Caco-2 (cell line): ENCODE results near the gene CSH1. TPM values are rescaled to one million over a fixed set of nuclear protein-coding genes. Genes with fewer than 3 reads are reported as not detected.
"Not testable (repeated sequence)": the region's sequence is repeated elsewhere in the genome, so short reads cannot be mapped to it uniquely, and the experiment has no call there.

Experiments used
- BruUV-seq: library from RNA; stranded (reverse); fragments of 400-500 nt; replicated peaks from 2 replicates; lab custom pipeline; 2021; lab: Mats Ljungman, UMichigan
- CTCF ChIA-PET: fragments of 300-600 bp; sonication (Branson Sonifier 250); formaldehyde crosslinking; loops from one replicate; lab custom pipeline; 2022; ENCODE audit warnings: antibody characterized with exemption; lab: Charles Lee
- POLR2A ChIA-PET: fragments of 300-600 bp; sonication (Branson Sonifier 250); formaldehyde crosslinking; loops from one replicate; lab custom pipeline; 2022; ENCODE audit warnings: antibody characterized with exemption; lab: Charles Lee
- DNase-seq, 2 experiments: peaks; one replicate each; pipeline versions ENCODE4 v3.0.0 to v3.0.0-alpha.2; 2020 to 2022
- H3K27me3 ChIP-seq: replicated peaks from 2 replicates; pipeline ENCODE4 v1.6.0; 2011; ENCODE audit warnings: low read length; ENCODE audit not compliant: control insufficient read depth, insufficient read depth
- H3K36me3 ChIP-seq: 2 replicates; pipeline ENCODE4 v1.5.1; 2011; ENCODE audit warnings: low read length; ENCODE audit not compliant: control insufficient read depth, insufficient read depth
- H3K4me1 ChIP-seq: fragments of 250-450 bp; sonication (Bioruptor Pico); 2 replicates; pipeline ENCODE4 v1.5.1; 2020; ENCODE audit warnings: mild to moderate bottlenecking
- H3K4me3 ChIP-seq: 2 replicates; pipeline ENCODE4 v1.5.1; 2011; ENCODE audit warnings: low read depth, mild to moderate bottlenecking, control low read depth, low read length
- H3K9me3 ChIP-seq: fragments of 250-450 bp; sonication (Bioruptor Pico); 2 replicates; pipeline ENCODE4 v1.5.1; 2020; ENCODE audit warnings: mild to moderate bottlenecking, moderate library complexity
- H3K27ac Mint-ChIP-seq: one replicate; pipeline ENCODE4 v1.8.0; 2022; ENCODE audit warnings: mixed read lengths; ENCODE audit not compliant: unreplicated experiment
- H3K27me3 Mint-ChIP-seq: one replicate; pipeline ENCODE4 v1.8.0; 2022; ENCODE audit warnings: mixed read lengths; ENCODE audit not compliant: insufficient read depth, unreplicated experiment
- H3K36me3 Mint-ChIP-seq: one replicate; pipeline ENCODE4 v1.8.0; 2022; ENCODE audit warnings: mild to moderate bottlenecking, mixed read lengths; ENCODE audit not compliant: insufficient read depth, unreplicated experiment
- H3K4me1 Mint-ChIP-seq: one replicate; pipeline ENCODE4 v1.8.0; 2022; ENCODE audit warnings: low read depth, mixed read lengths; ENCODE audit not compliant: unreplicated experiment
- H3K4me3 Mint-ChIP-seq: one replicate; pipeline ENCODE4 v1.8.0; 2022; ENCODE audit warnings: mild to moderate bottlenecking, moderate library complexity, mixed read lengths; ENCODE audit not compliant: unreplicated experiment
- H3K9me3 Mint-ChIP-seq: one replicate; pipeline ENCODE4 v1.8.0; 2022; ENCODE audit warnings: mixed read lengths; ENCODE audit not compliant: unreplicated experiment
- CTCF ChIP-seq, 2 experiments: fragments of 200-600 bp in 1 of 2; IDR thresholded peaks; 1 replicate in 1 of 2; 2 replicates in 1 of 2; pipeline versions ENCODE4 v1.5.1 to v1.8.0; 2011 to 2022; ENCODE audit warnings: antibody characterized with exemption in 1 of 2, control low read depth in 1 of 2, inconsistent platforms in 1 of 2, low read depth in 1 of 2, low read length in 1 of 2, mild to moderate bottlenecking in 1 of 2, moderate library complexity in 1 of 2; ENCODE audit not compliant: insufficient read depth in 1 of 2, severe bottlenecking in 1 of 2, unreplicated experiment in 1 of 2
- intact Hi-C: fragments of 100-400 bp; cut with micrococcal nuclease; formaldehyde crosslinking; loops from one replicate; pipeline ENCODE4 v1.10.0; 2022; ENCODE audit not compliant: unreplicated experiment
- total RNA-seq: library from RNA; stranded (reverse); gene quantifications from 2 replicates; pipeline ENCODE4 v1.2.3, GENCODE V29; 2022

The CSH1 gene
- total RNA-seq, 1 experiment from 2014 or later: not detected

GRCh38 chr17:63926164-63926563 lies 29.8 kb upstream of the CSH1 start:
- no peak for DNase-seq
- Mint-ChIP-seq H3K27me3 (peaks cover 3% of the 10 kb centered on the region), H3K9me3 (no peaks in the 10 kb centered on the region), H3K4me1 (no peaks in the 10 kb centered on the region), H3K27ac (no peak overlapping the region), H3K4me3 (no peak overlapping the region), H3K36me3 (no peaks in the 10 kb centered on the region)
- Histone ChIP-seq H3K27me3 (no peaks in the 10 kb centered on the region), H3K4me1 (no peaks in the 10 kb centered on the region), H3K36me3 (no peaks in the 10 kb centered on the region), H3K9me3 (no peaks in the 10 kb centered on the region), H3K4me3 (no peak overlapping the region)
- intact Hi-C loops: no loop called here
- no TSS peak for BruUV-seq
- TF ChIP-seq CTCF (IDR thresholded peaks at IDR 0.05; ENCODE audit: insufficient read depth in 1 of 2, low read depth in 1 of 2, low read length in 1 of 2, severe bottlenecking in 1 of 2, unreplicated experiment in 1 of 2): no peak
- POLR2A ChIA-PET: no interaction called here
- CTCF ChIA-PET: no interaction called here

- H3K9me3 ChIP-seq: no peaks in the 10 kb centered on the region
- Mint-ChIP-seq H3K4me3 (no peak overlapping the region), H3K4me1 (no peaks in the 10 kb centered on the region), H3K27ac (no peak overlapping the region), H3K9me3 (no peaks in the 10 kb centered on the region), H3K27me3 (peaks cover 3% of the 10 kb centered on the region), H3K36me3 (no peaks in the 10 kb centered on the region)
- H3K36me3 ChIP-seq: no peaks in the 10 kb centered on the region
- no TSS peak for BruUV-seq
- ChIA-PET CTCF (no interaction called here), POLR2A (no interaction called here)
- TF ChIP-seq CTCF (IDR thresholded peaks at IDR 0.05; ENCODE audit: insufficient read depth in 1 of 2, low read depth in 1 of 2, low read length in 1 of 2, severe bottlenecking in 1 of 2, unreplicated experiment in 1 of 2): no peak
- H3K27me3 ChIP-seq: no peaks in the 10 kb centered on the region
- no peak for DNase-seq
- no peak overlapping the region for H3K4me3 ChIP-seq
- intact Hi-C loops: no loop called here
- H3K4me1 ChIP-seq: no peaks in the 10 kb centered on the region
Observed at GRCh38 chr17:63925615-63926014, 29.2 kb upstream of the CSH1 start.

GRCh38 chr17:63922402-63922801 lies 26.0 kb upstream of the CSH1 start:
- H3K27me3 Mint-ChIP-seq, H3K36me3 Mint-ChIP-seq, H3K27me3 ChIP-seq, H3K9me3 ChIP-seq, H3K4me1 Mint-ChIP-seq, H3K27ac Mint-ChIP-seq, POLR2A ChIA-PET, BruUV-seq, H3K36me3 ChIP-seq, H3K4me1 ChIP-seq, DNase-seq, H3K4me3 Mint-ChIP-seq, H3K4me3 ChIP-seq, intact Hi-C loops, H3K9me3 Mint-ChIP-seq: not testable (repeated sequence)
- CTCF ChIA-PET: interaction anchor here (1.6 kb wide), 1 partner anchor 24 kb away, joined by 5 read pairs; no protein-coding TSS in a partner anchor

- H3K4me1 Mint-ChIP-seq, BruUV-seq, DNase-seq, POLR2A ChIA-PET, H3K27ac Mint-ChIP-seq, H3K27me3 ChIP-seq, H3K4me3 ChIP-seq, H3K9me3 Mint-ChIP-seq, H3K4me3 Mint-ChIP-seq, H3K36me3 Mint-ChIP-seq, H3K9me3 ChIP-seq, H3K4me1 ChIP-seq, H3K36me3 ChIP-seq: not testable (repeated sequence)
- peaks cover 15% of the 10 kb centered on the region for H3K27me3 Mint-ChIP-seq
- intact Hi-C loops: loop anchor here (2.0 kb wide), 1 partner anchor 210 kb away; the partner anchor contains the start of gene ERN1
- CTCF ChIA-PET: interaction anchor here (0.6 to 3.2 kb wide), 5 partner anchors 26 to 213 kb away, joined by 3 to 41 read pairs (median 21); no protein-coding TSS in a partner anchor
Observed at GRCh38 chr17:63920779-63921178, 24.4 kb upstream of the CSH1 start.

- H3K4me1 ChIP-seq, BruUV-seq, H3K27ac Mint-ChIP-seq, H3K27me3 ChIP-seq, H3K36me3 ChIP-seq, H3K4me1 Mint-ChIP-seq, H3K36me3 Mint-ChIP-seq, H3K9me3 Mint-ChIP-seq, H3K4me3 Mint-ChIP-seq, DNase-seq, POLR2A ChIA-PET, H3K9me3 ChIP-seq, H3K4me3 ChIP-seq: not testable (repeated sequence)
- intact Hi-C loops: loop anchor here (2.0 kb wide), 1 partner anchor 211 kb away; the partner anchor contains the start of gene ERN1
- CTCF ChIA-PET: interaction anchor here (0.6 to 3.2 kb wide), 13 partner anchors 12 to 214 kb away, joined by 3 to 41 read pairs (median 5); partner anchors contain the start of gene CD79B
- peaks cover 18% of the 10 kb centered on the region for H3K27me3 Mint-ChIP-seq
Observed at GRCh38 chr17:63920050-63920449, 23.7 kb upstream of the CSH1 start.
